ENCODE results near the gene OAT.

The OAT gene

DNA sequence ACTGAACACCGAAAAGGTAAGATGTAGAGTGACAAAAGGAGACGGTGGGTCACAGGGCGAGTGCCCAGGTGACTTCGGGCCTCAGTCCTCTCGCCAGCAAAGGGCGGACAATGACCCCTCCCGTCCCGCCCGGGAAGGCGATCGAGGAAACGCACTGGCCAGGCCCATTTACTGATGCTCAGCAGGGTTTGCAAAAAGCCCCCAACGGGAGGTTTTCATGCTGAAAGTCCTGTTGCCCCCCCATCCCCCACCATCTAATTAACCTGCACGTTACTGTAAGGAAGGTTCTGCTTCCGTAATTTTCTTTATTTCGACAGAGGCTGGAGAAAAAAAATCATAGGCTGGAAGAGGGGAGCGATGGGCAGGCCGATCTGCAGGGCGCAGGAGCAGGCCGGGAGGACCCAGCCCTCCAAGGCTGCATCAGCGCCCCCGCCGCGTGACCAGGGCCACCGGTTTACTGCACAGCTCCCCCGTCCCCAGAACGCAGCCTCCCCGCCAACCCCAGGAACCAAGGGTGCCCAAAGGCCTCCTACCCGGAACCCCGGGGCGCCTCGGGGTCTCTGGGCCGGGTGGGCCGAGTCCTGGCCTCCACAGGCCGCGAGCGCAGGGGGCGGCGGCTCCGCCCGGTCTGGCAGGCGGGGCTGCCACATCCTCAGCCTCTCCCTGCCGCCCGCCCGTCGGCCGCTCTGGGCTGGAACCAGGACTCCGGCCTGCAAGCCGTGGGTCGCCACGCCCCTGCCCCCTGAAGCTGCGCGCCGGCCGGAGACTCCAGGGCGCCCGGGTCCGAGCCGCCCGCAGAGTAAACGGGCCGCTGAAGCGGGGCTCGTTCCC lies 613 bp downstream of the OAT start:
- H3K9ac ChIP-seq (ENCODE audit: low read depth, low read length): peak overlapping the region; percentile 90
- H3K36me3 ChIP-seq (ENCODE audit: insufficient read depth, low read length): peaks cover 10% of the 10 kb centered on the region
- peak overlapping the region; percentile 91 for H3K4me2 ChIP-seq (ENCODE audit: low read length)
- peaks cover 30% of the 10 kb centered on the region for H3K4me1 ChIP-seq (ENCODE audit: control insufficient read depth, insufficient read depth, low read length)
- no peaks in the 10 kb centered on the region for H3K9me3 ChIP-seq (replicated peaks; ENCODE audit: low read length)
- H3K4me3 ChIP-seq (ENCODE audit: low read length): peak overlapping the region; percentile 85
- peaks cover 23% of the 10 kb centered on the region for H3K27me3 ChIP-seq (ENCODE audit: control insufficient read depth, insufficient read depth, low read length)

GRCh38 chr10:124416733-124417132 lies 2.0 kb downstream of the OAT start:
- peak overlapping the region; percentile 85 for H3K4me3 ChIP-seq (ENCODE audit: low read length)
- H3K4me1 ChIP-seq (ENCODE audit: control insufficient read depth, insufficient read depth, low read length): peaks cover 30% of the 10 kb centered on the region
- H3K4me2 ChIP-seq (ENCODE audit: low read length): peak overlapping the region; percentile 91
- no peaks in the 10 kb centered on the region for H3K9me3 ChIP-seq (replicated peaks; ENCODE audit: low read length)
- peaks cover 15% of the 10 kb centered on the region for H3K27me3 ChIP-seq (ENCODE audit: control insufficient read depth, insufficient read depth, low read length)
- peak overlapping the region; percentile 90 for H3K9ac ChIP-seq (ENCODE audit: low read depth, low read length)
- peaks cover 15% of the 10 kb centered on the region for H3K36me3 ChIP-seq (ENCODE audit: insufficient read depth, low read length)

- Histone ChIP-seq H3K9ac (ENCODE audit: low read depth, low read length) (no peak overlapping the region), H3K27me3 (ENCODE audit: control insufficient read depth, insufficient read depth, low read length) (peaks cover 3% of the 10 kb centered on the region), H3K4me3 (ENCODE audit: low read length) (no peak overlapping the region), H3K4me1 (ENCODE audit: control insufficient read depth, insufficient read depth, low read length) (peaks cover 30% of the 10 kb centered on the region), H3K36me3 (ENCODE audit: insufficient read depth, low read length) (peaks cover 23% of the 10 kb centered on the region), H3K4me2 (ENCODE audit: low read length) (no peak overlapping the region), H3K9me3 (replicated peaks; ENCODE audit: low read length) (no peaks in the 10 kb centered on the region)
Observed at GRCh38 chr10:124415210-124415609, 3.5 kb downstream of the OAT start.

DNA sequence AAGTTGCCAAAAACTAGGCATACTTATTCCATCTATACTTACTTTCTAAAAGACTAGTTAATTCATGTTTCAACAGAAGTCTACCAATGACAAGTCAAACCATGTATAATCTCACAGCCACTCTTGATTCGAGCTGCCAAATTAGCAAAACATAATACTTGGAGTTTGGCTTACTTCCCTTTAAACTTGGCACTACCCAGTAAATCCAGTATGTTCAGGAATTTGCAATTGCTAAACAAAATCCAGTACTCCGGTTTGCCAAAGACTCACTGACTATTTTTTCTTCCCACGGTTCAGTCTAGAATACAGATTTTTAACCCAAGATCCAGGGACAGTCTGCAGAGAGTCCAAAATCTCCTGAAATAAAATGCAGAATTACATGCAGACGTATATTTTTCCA lies 4.6 kb downstream of the OAT start:
- H3K36me3 ChIP-seq (ENCODE audit: insufficient read depth, low read length): peaks cover 29% of the 10 kb centered on the region
- no peaks in the 10 kb centered on the region for H3K27me3 ChIP-seq (ENCODE audit: control insufficient read depth, insufficient read depth, low read length)
- H3K4me1 ChIP-seq (ENCODE audit: control insufficient read depth, insufficient read depth, low read length): peaks cover 26% of the 10 kb centered on the region
- H3K9ac ChIP-seq (ENCODE audit: low read depth, low read length): no peak overlapping the region
- peak overlapping the region; percentile 10 for H3K4me2 ChIP-seq (ENCODE audit: low read length)
- no peaks in the 10 kb centered on the region for H3K9me3 ChIP-seq (replicated peaks; ENCODE audit: low read length)
- H3K4me3 ChIP-seq (ENCODE audit: low read length): no peak overlapping the region

- peaks cover 6% of the 10 kb centered on the region for H3K4me1 ChIP-seq (ENCODE audit: control insufficient read depth, insufficient read depth, low read length)
- H3K4me3 ChIP-seq (ENCODE audit: low read length): no peak overlapping the region
- no peak overlapping the region for H3K9ac ChIP-seq (ENCODE audit: low read depth, low read length)
- H3K36me3 ChIP-seq (ENCODE audit: insufficient read depth, low read length): peaks cover 54% of the 10 kb centered on the region
- H3K4me2 ChIP-seq (ENCODE audit: low read length): no peak overlapping the region
- H3K9me3 ChIP-seq (replicated peaks; ENCODE audit: low read length): no peaks in the 10 kb centered on the region
- no peaks in the 10 kb centered on the region for H3K27me3 ChIP-seq (ENCODE audit: control insufficient read depth, insufficient read depth, low read length)
Observed at GRCh38 chr10:124409696-124410095, 9.0 kb downstream of the OAT start.

- no peaks in the 10 kb centered on the region for H3K4me1 ChIP-seq (ENCODE audit: control insufficient read depth, insufficient read depth, low read length)
- peaks cover 50% of the 10 kb centered on the region for H3K36me3 ChIP-seq (ENCODE audit: insufficient read depth, low read length)
- no peaks in the 10 kb centered on the region for H3K27me3 ChIP-seq (ENCODE audit: control insufficient read depth, insufficient read depth, low read length)
- H3K4me2 ChIP-seq (ENCODE audit: low read length): no peak overlapping the region
- H3K4me3 ChIP-seq (ENCODE audit: low read length): no peak overlapping the region
- no peak overlapping the region for H3K9ac ChIP-seq (ENCODE audit: low read depth, low read length)
- no peaks in the 10 kb centered on the region for H3K9me3 ChIP-seq (replicated peaks; ENCODE audit: low read length)
Observed at GRCh38 chr10:124408357-124408756, 10.4 kb downstream of the OAT start.

GRCh38 chr10:124407456-124407855 lies 11.3 kb downstream of the OAT start:
- no peaks in the 10 kb centered on the region for H3K27me3 ChIP-seq (ENCODE audit: control insufficient read depth, insufficient read depth, low read length)
- no peak overlapping the region for H3K4me2 ChIP-seq (ENCODE audit: low read length)
- no peak overlapping the region for H3K9ac ChIP-seq (ENCODE audit: low read depth, low read length)
- no peaks in the 10 kb centered on the region for H3K4me1 ChIP-seq (ENCODE audit: control insufficient read depth, insufficient read depth, low read length)
- no peak overlapping the region for H3K4me3 ChIP-seq (ENCODE audit: low read length)
- H3K36me3 ChIP-seq (ENCODE audit: insufficient read depth, low read length): peaks cover 54% of the 10 kb centered on the region
- H3K9me3 ChIP-seq (replicated peaks; ENCODE audit: low read length): no peaks in the 10 kb centered on the region

GRCh38 chr10:124403548-124403947 lies 15.2 kb downstream of the OAT start:
- no peaks in the 10 kb centered on the region for H3K27me3 ChIP-seq (ENCODE audit: control insufficient read depth, insufficient read depth, low read length)
- no peaks in the 10 kb centered on the region for H3K9me3 ChIP-seq (replicated peaks; ENCODE audit: low read length)
- peaks cover 55% of the 10 kb centered on the region for H3K36me3 ChIP-seq (ENCODE audit: insufficient read depth, low read length)
- no peaks in the 10 kb centered on the region for H3K4me1 ChIP-seq (ENCODE audit: control insufficient read depth, insufficient read depth, low read length)
- no peak overlapping the region for H3K9ac ChIP-seq (ENCODE audit: low read depth, low read length)
- no peak overlapping the region for H3K4me2 ChIP-seq (ENCODE audit: low read length)
- no peak overlapping the region for H3K4me3 ChIP-seq (ENCODE audit: low read length)

GRCh38 chr10:124402273-124402672 lies 16.4 kb downstream of the OAT start:
- no peaks in the 10 kb centered on the region for H3K4me1 ChIP-seq (ENCODE audit: control insufficient read depth, insufficient read depth, low read length)
- H3K4me2 ChIP-seq (ENCODE audit: low read length): no peak overlapping the region
- H3K27me3 ChIP-seq (ENCODE audit: control insufficient read depth, insufficient read depth, low read length): no peaks in the 10 kb centered on the region
- H3K9me3 ChIP-seq (replicated peaks; ENCODE audit: low read length): no peaks in the 10 kb centered on the region
- H3K4me3 ChIP-seq (ENCODE audit: low read length): no peak overlapping the region
- no peak overlapping the region for H3K9ac ChIP-seq (ENCODE audit: low read depth, low read length)
- H3K36me3 ChIP-seq (ENCODE audit: insufficient read depth, low read length): peaks cover 62% of the 10 kb centered on the region

- Histone ChIP-seq H3K4me2 (ENCODE audit: low read length) (no peak overlapping the region), H3K27me3 (ENCODE audit: control insufficient read depth, insufficient read depth, low read length) (no peaks in the 10 kb centered on the region), H3K4me3 (ENCODE audit: low read length) (no peak overlapping the region), H3K36me3 (ENCODE audit: insufficient read depth, low read length) (peaks cover 55% of the 10 kb centered on the region), H3K4me1 (ENCODE audit: control insufficient read depth, insufficient read depth, low read length) (no peaks in the 10 kb centered on the region), H3K9ac (ENCODE audit: low read depth, low read length) (no peak overlapping the region), H3K9me3 (replicated peaks; ENCODE audit: low read length) (no peaks in the 10 kb centered on the region)
Observed at GRCh38 chr10:124401633-124402032, 17.1 kb downstream of the OAT start.

DNA sequence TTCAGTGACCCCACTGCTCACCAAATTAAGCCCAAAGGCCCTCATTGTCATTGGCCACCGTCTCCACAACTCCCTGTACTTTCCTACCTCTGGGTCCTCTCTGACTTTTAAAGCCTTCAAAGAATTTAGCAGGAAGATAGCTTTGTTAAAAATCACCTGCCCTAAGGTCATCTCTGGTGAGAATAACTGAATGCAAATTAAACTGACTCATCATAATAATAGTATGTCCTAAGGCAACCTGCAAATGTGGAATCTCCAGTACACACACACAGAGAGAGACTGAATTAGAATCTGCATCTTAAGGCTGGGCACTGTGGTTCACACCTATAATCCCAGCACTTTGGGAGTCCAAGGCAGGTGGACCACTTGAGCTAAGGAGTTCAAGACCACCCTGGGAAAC lies 24.1 kb downstream of the OAT start:
- Histone ChIP-seq H3K4me3 (ENCODE audit: low read length) (no peak overlapping the region), H3K4me1 (ENCODE audit: control insufficient read depth, insufficient read depth, low read length) (peaks cover under 1% of the 10 kb centered on the region), H3K9ac (ENCODE audit: low read depth, low read length) (no peak overlapping the region), H3K27me3 (ENCODE audit: control insufficient read depth, insufficient read depth, low read length) (no peaks in the 10 kb centered on the region), H3K36me3 (ENCODE audit: insufficient read depth, low read length) (peaks cover 14% of the 10 kb centered on the region), H3K9me3 (replicated peaks; ENCODE audit: low read length) (no peaks in the 10 kb centered on the region), H3K4me2 (ENCODE audit: low read length) (no peak overlapping the region)

Data from skeletal muscle satellite cell (primary cell).